GM23338 (cell line): Measurements from ENCODE around the gene CTNNAL1. TPM values are rescaled to one million over a fixed set of nuclear protein-coding genes. Genes with fewer than 3 reads are reported as not detected.

Experiments used
- ATAC-seq: fragments of 200-7000 bp; cut with Tn5 transposase; 3 replicates; pipeline ENCODE4 v1.9.1; 2020
- DNase-seq: peaks from one replicate; pipeline ENCODE4 v3.0.0-alpha.2; 2015; ENCODE audit warnings: low spot score
- H2AFZ ChIP-seq: fragments of 200-600 bp; sonication (generic); 2 replicates; pipeline ENCODE4 v1.8.0; 2016; ENCODE audit warnings: antibody characterized with exemption, mild to moderate bottlenecking, moderate library complexity
- H3F3A ChIP-seq: fragments of 200-600 bp; sonication (generic); replicated peaks from 2 replicates; pipeline ENCODE4 v1.8.0; 2017; ENCODE audit warnings: antibody characterized with exemption, mixed run types, low read depth
- H3K27ac ChIP-seq: fragments of 200-600 bp; sonication (generic); 2 replicates; pipeline ENCODE4 v1.6.1; 2016; ENCODE audit warnings: low read depth
- H3K27me3 ChIP-seq: fragments of 200-600 bp; sonication (generic); 2 replicates; pipeline ENCODE4 v1.8.0; 2016; ENCODE audit warnings: mild to moderate bottlenecking, mixed run types, moderate library complexity; ENCODE audit not compliant: insufficient read depth
- H3K36me3 ChIP-seq: fragments of 200-600 bp; sonication (generic); 2 replicates; pipeline ENCODE4 v1.8.0; 2016; ENCODE audit warnings: mild to moderate bottlenecking; ENCODE audit not compliant: insufficient read depth
- H3K4me1 ChIP-seq: fragments of 200-600 bp; sonication (generic); 2 replicates; pipeline ENCODE4 v1.8.0; 2016; ENCODE audit warnings: mild to moderate bottlenecking, moderate library complexity; ENCODE audit not compliant: insufficient read depth
- H3K4me2 ChIP-seq: fragments of 200-600 bp; sonication (generic); 2 replicates; pipeline ENCODE4 v1.7.1; 2017; ENCODE audit warnings: mixed run types
- H3K4me3 ChIP-seq: fragments of 200-600 bp; sonication (generic); 2 replicates; pipeline ENCODE4 v1.6.1; 2016; ENCODE audit warnings: mixed run types
- H3K79me2 ChIP-seq: fragments of 200-600 bp; sonication (generic); replicated peaks from 2 replicates; pipeline ENCODE4 v1.8.0; 2017; ENCODE audit warnings: mild to moderate bottlenecking; ENCODE audit not compliant: insufficient read depth
- H3K9me2 ChIP-seq: fragments of 200-600 bp; sonication (generic); 2 replicates; pipeline ENCODE4 v1.8.0; 2017; ENCODE audit not compliant: insufficient read depth
- H4K20me1 ChIP-seq: fragments of 200-600 bp; sonication (generic); replicated peaks from 2 replicates; pipeline ENCODE4 v1.8.0; 2017; ENCODE audit warnings: mild to moderate bottlenecking; ENCODE audit not compliant: insufficient read depth
- H3K27ac Mint-ChIP-seq: 2 replicates; pipeline ENCODE4 v1.8.0; 2020; ENCODE audit warnings: inconsistent platforms, mild to moderate bottlenecking, moderate library complexity, mixed read lengths
- H3K27me3 Mint-ChIP-seq: 3 replicates; pipeline ENCODE4 v1.8.0; 2022; ENCODE audit warnings: low read depth, mild to moderate bottlenecking, moderate library complexity, mixed read lengths, inconsistent platforms; ENCODE audit not compliant: insufficient read depth, poor library complexity
- H3K36me3 Mint-ChIP-seq: 3 replicates; pipeline ENCODE4 v1.8.0; 2021; ENCODE audit warnings: low read depth, mild to moderate bottlenecking, inconsistent platforms, moderate library complexity, mixed read lengths
- H3K4me1 Mint-ChIP-seq: 3 replicates; pipeline ENCODE4 v1.8.0; 2020; ENCODE audit warnings: mild to moderate bottlenecking, inconsistent platforms, mixed read lengths
- H3K4me3 Mint-ChIP-seq: 3 replicates; pipeline ENCODE4 v1.8.0; 2021; ENCODE audit warnings: moderate library complexity, mild to moderate bottlenecking, inconsistent platforms, mixed read lengths
- H3K9me3 Mint-ChIP-seq: 3 replicates; pipeline ENCODE4 v1.8.0; 2020; ENCODE audit warnings: moderate library complexity, mild to moderate bottlenecking, inconsistent platforms, mixed read lengths
- CREB1 ChIP-seq: fragments of 250-450 bp; sonication (Bioruptor Pico); IDR thresholded peaks from 2 replicates; pipeline ENCODE4 v1.5.0; 2020; ENCODE audit warnings: low read depth, mild to moderate bottlenecking, moderate library complexity
- EZH2 ChIP-seq: fragments of 200-600 bp; sonication (generic); IDR thresholded peaks from one replicate; pipeline ENCODE4 v1.8.0; 2017; ENCODE audit warnings: antibody characterized with exemption, mild to moderate bottlenecking, low read depth; ENCODE audit not compliant: unreplicated experiment
- JUNB ChIP-seq: IDR thresholded peaks from one replicate; pipeline ENCODE4 v1.6.1; 2016; ENCODE audit warnings: antibody characterized with exemption; ENCODE audit not compliant: unreplicated experiment
- STAT1 ChIP-seq: IDR thresholded peaks from one replicate; pipeline ENCODE4 v1.6.1; 2016; ENCODE audit warnings: antibody characterized with exemption; ENCODE audit not compliant: unreplicated experiment
- ZNF114 ChIP-seq: fragments of 250-450 bp; sonication (Bioruptor Pico); IDR thresholded peaks from 2 replicates; pipeline ENCODE4 v1.5.0; 2020; ENCODE audit warnings: mild to moderate bottlenecking, moderate library complexity
- polyA plus RNA-seq: library from polyadenylated mRNA; unstranded; fragments of >200 nt; fragmentation: Nextera tagmentation; extraction: Ambion mirVana; gene quantifications from 2 replicates; pipeline ENCODE4 v1.2.1, GENCODE V29; 2016
- total RNA-seq: library from RNA; depleted of rRNA; stranded (reverse); fragments of >200 nt; shearing (Covaris generic); gene quantifications from 2 replicates; pipeline ENCODE4 v1.2.3, GENCODE V29; 2014
- TF ChIP-seq, protein P1 (sequence below): fragments of 250-450 bp; sonication (Bioruptor Pico); IDR thresholded peaks from 2 replicates; pipeline ENCODE4 v1.5.0; 2020; ENCODE audit warnings: mild to moderate bottlenecking, moderate library complexity
- TF ChIP-seq, protein P2 (sequence below), 2 experiments: fragments of 200-600 bp in 1 of 2; sonication (generic) in 1 of 2; conservative IDR thresholded peaks; 2 replicates each; pipeline versions ENCODE4 v1.5.1 to v1.6.1; 2016 to 2017; ENCODE audit warnings: antibody characterized with exemption in 2 of 2, low read depth in 2 of 2, mild to moderate bottlenecking in 2 of 2, moderate library complexity in 1 of 2
- TF ChIP-seq, protein P3 (sequence below): IDR thresholded peaks from one replicate; pipeline ENCODE4 v1.6.1; 2018; ENCODE audit warnings: antibody characterized with exemption; ENCODE audit not compliant: unreplicated experiment

The CTNNAL1 gene
- total and polyA plus RNA-seq, 2 experiments from 2014 or later = 63.0 to 211 TPM

DNA sequence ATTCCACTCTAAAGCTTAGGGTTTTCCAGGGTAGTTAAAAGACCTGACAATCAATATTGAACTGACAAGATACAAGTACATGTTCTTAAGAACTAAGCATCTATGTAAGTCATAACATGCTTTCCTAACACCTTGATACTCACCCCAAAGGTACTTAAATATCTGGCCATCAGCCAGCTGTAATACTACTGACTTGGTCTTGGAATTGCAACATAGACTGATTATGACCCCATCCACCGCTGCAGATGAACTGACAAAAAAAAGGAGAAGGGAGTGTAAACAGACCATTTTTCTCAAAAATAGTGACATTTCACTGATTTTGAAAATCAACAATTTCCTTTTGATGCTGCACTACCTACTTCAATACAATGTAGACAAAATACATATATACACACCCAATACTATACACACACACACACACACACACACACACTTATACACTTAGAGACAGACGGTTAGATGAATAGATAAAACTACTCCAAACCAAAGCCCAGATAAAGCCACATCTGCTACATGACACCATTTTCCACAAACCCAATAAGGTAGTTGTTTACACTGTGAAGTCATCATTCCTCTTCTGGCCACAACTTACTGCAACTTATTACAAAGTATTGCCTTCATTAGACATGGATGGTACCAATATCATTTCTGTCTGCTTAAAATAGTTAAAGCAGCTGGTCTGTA lies 109.7 kb downstream of the CTNNAL1 start (continued):
- TF ChIP-seq, protein P1, sequence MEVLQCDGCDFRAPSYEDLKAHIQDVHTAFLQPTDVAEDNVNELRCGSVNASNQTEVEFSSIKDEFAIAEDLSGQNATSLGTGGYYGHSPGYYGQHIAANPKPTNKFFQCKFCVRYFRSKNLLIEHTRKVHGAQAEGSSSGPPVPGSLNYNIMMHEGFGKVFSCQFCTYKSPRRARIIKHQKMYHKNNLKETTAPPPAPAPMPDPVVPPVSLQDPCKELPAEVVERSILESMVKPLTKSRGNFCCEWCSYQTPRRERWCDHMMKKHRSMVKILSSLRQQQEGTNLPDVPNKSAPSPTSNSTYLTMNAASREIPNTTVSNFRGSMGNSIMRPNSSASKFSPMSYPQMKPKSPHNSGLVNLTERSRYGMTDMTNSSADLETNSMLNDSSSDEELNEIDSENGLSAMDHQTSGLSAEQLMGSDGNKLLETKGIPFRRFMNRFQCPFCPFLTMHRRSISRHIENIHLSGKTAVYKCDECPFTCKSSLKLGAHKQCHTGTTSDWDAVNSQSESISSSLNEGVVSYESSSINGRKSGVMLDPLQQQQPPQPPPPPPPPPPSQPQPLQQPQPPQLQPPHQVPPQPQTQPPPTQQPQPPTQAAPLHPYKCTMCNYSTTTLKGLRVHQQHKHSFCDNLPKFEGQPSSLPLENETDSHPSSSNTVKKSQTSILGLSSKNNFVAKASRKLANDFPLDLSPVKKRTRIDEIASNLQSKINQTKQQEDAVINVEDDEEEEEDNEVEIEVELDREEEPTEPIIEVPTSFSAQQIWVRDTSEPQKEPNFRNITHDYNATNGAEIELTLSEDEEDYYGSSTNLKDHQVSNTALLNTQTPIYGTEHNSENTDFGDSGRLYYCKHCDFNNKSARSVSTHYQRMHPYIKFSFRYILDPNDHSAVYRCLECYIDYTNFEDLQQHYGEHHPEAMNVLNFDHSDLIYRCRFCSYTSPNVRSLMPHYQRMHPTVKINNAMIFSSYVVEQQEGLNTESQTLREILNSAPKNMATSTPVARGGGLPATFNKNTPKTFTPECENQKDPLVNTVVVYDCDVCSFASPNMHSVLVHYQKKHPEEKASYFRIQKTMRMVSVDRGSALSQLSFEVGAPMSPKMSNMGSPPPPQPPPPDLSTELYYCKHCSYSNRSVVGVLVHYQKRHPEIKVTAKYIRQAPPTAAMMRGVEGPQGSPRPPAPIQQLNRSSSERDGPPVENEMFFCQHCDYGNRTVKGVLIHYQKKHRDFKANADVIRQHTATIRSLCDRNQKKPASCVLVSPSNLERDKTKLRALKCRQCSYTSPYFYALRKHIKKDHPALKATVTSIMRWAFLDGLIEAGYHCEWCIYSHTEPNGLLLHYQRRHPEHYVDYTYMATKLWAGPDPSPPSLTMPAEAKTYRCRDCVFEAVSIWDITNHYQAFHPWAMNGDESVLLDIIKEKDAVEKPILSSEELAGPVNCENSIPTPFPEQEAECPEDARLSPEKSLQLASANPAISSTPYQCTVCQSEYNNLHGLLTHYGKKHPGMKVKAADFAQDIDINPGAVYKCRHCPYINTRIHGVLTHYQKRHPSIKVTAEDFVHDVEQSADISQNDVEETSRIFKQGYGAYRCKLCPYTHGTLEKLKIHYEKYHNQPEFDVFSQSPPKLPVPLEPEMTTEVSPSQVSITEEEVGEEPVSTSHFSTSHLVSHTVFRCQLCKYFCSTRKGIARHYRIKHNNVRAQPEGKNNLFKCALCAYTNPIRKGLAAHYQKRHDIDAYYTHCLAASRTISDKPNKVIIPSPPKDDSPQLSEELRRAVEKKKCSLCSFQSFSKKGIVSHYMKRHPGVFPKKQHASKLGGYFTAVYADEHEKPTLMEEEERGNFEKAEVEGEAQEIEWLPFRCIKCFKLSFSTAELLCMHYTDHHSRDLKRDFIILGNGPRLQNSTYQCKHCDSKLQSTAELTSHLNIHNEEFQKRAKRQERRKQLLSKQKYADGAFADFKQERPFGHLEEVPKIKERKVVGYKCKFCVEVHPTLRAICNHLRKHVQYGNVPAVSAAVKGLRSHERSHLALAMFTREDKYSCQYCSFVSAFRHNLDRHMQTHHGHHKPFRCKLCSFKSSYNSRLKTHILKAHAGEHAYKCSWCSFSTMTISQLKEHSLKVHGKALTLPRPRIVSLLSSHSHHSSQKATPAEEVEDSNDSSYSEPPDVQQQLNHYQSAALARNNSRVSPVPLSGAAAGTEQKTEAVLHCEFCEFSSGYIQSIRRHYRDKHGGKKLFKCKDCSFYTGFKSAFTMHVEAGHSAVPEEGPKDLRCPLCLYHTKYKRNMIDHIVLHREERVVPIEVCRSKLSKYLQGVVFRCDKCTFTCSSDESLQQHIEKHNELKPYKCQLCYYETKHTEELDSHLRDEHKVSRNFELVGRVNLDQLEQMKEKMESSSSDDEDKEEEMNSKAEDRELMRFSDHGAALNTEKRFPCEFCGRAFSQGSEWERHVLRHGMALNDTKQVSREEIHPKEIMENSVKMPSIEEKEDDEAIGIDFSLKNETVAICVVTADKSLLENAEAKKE (CRISPR knock-in tag) = no peak
- TF ChIP-seq JUNB = no peak

DNA sequence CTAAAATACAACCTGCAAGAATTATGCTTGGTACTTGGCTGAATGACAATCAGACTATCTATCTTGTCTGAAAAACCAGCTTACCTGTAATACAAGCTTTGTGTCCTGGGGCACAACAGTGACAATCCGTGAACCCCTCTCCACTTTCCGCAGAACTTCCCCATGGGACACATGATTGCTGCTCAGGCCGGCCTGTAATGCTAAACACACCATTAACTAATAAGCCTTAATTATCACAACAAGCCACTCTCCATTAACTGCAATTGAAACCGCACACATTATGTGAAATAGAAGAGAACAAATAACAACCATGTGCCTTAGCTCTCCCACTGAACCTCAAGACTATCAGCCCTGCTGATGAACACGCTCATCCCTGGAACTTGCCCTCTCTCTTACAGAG lies 113.1 kb downstream of the CTNNAL1 start:
- H3K9me2 ChIP-seq = no peaks in the 10 kb centered on the region
- no peak overlapping the region for H3K4me3 ChIP-seq
- DNase-seq (no peak), ATAC-seq (no peak)
- Mint-ChIP-seq H3K36me3 (peaks cover 60% of the 10 kb centered on the region), H3K27me3 (no peaks in the 10 kb centered on the region), H3K27ac (no peak overlapping the region), H3K4me3 (no peak overlapping the region), H3K9me3 (no peaks in the 10 kb centered on the region), H3K4me1 (no peaks in the 10 kb centered on the region)
- no peaks in the 10 kb centered on the region for H3F3A ChIP-seq
- no peak overlapping the region for H3K27ac ChIP-seq
- H3K4me1 ChIP-seq = no peaks in the 10 kb centered on the region
- H3K4me2 ChIP-seq = no peak overlapping the region
- peaks cover 44% of the 10 kb centered on the region for H3K36me3 ChIP-seq
- H3K27me3 ChIP-seq = no peaks in the 10 kb centered on the region
- no peak overlapping the region for H2AFZ ChIP-seq
- no peaks in the 10 kb centered on the region; the same call in none of the 2 replicates for H4K20me1 ChIP-seq
- no peaks in the 10 kb centered on the region for H3K79me2 ChIP-seq
- no peak for TF ChIP-seq EZH2
- TF ChIP-seq STAT1 = no peak
- no peak for TF ChIP-seq CREB1 (CRISPR knock-in tag)
- no peak for TF ChIP-seq ZNF114
- TF ChIP-seq, protein P2, sequence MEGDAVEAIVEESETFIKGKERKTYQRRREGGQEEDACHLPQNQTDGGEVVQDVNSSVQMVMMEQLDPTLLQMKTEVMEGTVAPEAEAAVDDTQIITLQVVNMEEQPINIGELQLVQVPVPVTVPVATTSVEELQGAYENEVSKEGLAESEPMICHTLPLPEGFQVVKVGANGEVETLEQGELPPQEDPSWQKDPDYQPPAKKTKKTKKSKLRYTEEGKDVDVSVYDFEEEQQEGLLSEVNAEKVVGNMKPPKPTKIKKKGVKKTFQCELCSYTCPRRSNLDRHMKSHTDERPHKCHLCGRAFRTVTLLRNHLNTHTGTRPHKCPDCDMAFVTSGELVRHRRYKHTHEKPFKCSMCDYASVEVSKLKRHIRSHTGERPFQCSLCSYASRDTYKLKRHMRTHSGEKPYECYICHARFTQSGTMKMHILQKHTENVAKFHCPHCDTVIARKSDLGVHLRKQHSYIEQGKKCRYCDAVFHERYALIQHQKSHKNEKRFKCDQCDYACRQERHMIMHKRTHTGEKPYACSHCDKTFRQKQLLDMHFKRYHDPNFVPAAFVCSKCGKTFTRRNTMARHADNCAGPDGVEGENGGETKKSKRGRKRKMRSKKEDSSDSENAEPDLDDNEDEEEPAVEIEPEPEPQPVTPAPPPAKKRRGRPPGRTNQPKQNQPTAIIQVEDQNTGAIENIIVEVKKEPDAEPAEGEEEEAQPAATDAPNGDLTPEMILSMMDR (conservative IDR thresholded peaks at IDR 0.05; ENCODE audit: low read depth in 2 of 2) = no peak
- no peak for TF ChIP-seq JUNB
- TF ChIP-seq, protein P3, sequence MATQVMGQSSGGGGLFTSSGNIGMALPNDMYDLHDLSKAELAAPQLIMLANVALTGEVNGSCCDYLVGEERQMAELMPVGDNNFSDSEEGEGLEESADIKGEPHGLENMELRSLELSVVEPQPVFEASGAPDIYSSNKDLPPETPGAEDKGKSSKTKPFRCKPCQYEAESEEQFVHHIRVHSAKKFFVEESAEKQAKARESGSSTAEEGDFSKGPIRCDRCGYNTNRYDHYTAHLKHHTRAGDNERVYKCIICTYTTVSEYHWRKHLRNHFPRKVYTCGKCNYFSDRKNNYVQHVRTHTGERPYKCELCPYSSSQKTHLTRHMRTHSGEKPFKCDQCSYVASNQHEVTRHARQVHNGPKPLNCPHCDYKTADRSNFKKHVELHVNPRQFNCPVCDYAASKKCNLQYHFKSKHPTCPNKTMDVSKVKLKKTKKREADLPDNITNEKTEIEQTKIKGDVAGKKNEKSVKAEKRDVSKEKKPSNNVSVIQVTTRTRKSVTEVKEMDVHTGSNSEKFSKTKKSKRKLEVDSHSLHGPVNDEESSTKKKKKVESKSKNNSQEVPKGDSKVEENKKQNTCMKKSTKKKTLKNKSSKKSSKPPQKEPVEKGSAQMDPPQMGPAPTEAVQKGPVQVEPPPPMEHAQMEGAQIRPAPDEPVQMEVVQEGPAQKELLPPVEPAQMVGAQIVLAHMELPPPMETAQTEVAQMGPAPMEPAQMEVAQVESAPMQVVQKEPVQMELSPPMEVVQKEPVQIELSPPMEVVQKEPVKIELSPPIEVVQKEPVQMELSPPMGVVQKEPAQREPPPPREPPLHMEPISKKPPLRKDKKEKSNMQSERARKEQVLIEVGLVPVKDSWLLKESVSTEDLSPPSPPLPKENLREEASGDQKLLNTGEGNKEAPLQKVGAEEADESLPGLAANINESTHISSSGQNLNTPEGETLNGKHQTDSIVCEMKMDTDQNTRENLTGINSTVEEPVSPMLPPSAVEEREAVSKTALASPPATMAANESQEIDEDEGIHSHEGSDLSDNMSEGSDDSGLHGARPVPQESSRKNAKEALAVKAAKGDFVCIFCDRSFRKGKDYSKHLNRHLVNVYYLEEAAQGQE = no peak
